Right lobe of liver (tissue), 4 donors: ENCODE measurements around the gene PSMD2.

ENCODE experiments used
- CTCF ChIP-seq, 4 donors: fragments of 200-600 bp in 3 of 4; fragments of 450-650 bp in 1 of 4; IDR thresholded peaks; one replicate each; pipeline versions ENCODE4 v1.5.1 to v1.8.0; 2016 to 2022; ENCODE audit warnings: antibody characterized with exemption in 4 of 4, mild to moderate bottlenecking in 2 of 4
- POLR2A ChIP-seq: fragments of 450-650 bp; IDR thresholded peaks from one replicate; pipeline ENCODE4 v1.6.1; 2017; ENCODE audit warnings: antibody characterized with exemption, mild to moderate bottlenecking
- donor health status: DM: no; HTN: no; CAD: no.
- donor health status: DM: no; HTN: no; CAD: no.
- donor health status: DM: no; HTN: yes; CAD: no.

GRCh38 chr3:184307915-184308314 is 8.9 kb downstream of the PSMD2 start:
- TF ChIP-seq CTCF (IDR thresholded peaks at IDR 0.05) (no peak), POLR2A (no peak)
